ENCODE data around the gene LMBRD1.

Gene LMBRD1

DNA sequence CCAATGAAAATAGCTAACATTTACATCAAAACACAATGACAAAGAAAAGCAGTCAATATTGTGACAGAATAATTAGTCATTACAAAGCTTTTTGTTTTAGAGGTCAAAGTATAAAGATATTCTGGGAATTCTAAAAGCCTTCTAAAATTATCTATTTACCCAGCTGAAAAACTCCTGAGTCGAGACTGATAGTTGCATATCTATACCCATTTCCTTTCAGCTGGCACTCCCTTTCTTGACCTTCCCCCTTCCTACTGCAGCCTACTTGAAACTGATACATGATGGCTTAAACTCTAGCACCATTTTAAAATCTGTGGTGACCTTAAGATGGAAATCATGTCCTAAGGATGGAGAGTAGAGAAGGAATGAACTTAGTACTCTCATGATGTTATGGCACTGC is 38.6 kb downstream of the LMBRD1 start:
- no peak overlapping the region for H3K27ac ChIP-seq (ENCODE audit: low read depth, low read length)
- H2AFZ ChIP-seq (ENCODE audit: low read depth, low read length, severe bottlenecking), result no peak overlapping the region
- no peak overlapping the region for H3K9ac ChIP-seq (ENCODE audit: low read length)
- no peak for TF ChIP-seq EZH2phosphoT487 (conservative IDR thresholded peaks at IDR 0.05; ENCODE audit: low read length)
- no peaks in the 10 kb centered on the region for H3K9me3 ChIP-seq (ENCODE audit: insufficient read depth, low read length)
- H4K20me1 ChIP-seq (ENCODE audit: low read depth, low read length), result peaks cover 4% of the 10 kb centered on the region; the same call in 1 of the 2 replicates
- H3F3A ChIP-seq (ENCODE audit: insufficient read depth), result no peaks in the 10 kb centered on the region
- no peaks in the 10 kb centered on the region for H3K27me3 ChIP-seq (ENCODE audit: low read length)
- H3K79me2 ChIP-seq (ENCODE audit: insufficient read depth, low read length), result peaks cover 44% of the 10 kb centered on the region
- H3K36me3 ChIP-seq (ENCODE audit: low read length), result no peaks in the 10 kb centered on the region
- H3K4me2 ChIP-seq (ENCODE audit: low read depth, low read length, poor library complexity, severe bottlenecking), result no peak overlapping the region
- H3K9me2 ChIP-seq (replicated peaks; ENCODE audit: insufficient read depth, low read length), result no peaks in the 10 kb centered on the region
- H3K4me3 ChIP-seq (ENCODE audit: insufficient read depth, low read length, poor library complexity, severe bottlenecking), result no peak overlapping the region

DNA sequence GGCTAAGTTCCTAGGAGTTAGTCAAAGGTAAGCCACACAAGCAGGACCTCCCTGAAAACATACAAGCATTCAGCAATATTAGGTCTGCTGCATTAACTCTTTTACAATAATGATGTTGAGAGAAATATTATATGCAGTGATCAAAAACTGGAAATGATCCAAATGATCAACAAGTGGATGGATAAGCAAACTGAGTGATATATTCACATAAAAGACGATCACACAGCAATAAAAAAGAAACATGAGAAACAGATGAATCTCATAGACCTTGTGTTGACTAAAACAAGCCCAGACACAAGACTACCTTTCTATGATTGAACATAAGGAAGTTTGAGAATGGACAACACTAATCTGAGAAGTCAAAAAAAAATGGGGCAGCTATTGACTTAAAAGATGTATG is 39.9 kb downstream of the LMBRD1 start:
- Histone ChIP-seq H3K79me2 (ENCODE audit: insufficient read depth, low read length) (peaks cover 43% of the 10 kb centered on the region), H3K27me3 (ENCODE audit: low read length) (no peaks in the 10 kb centered on the region), H3K27ac (ENCODE audit: low read depth, low read length) (no peak overlapping the region), H3K36me3 (ENCODE audit: low read length) (no peaks in the 10 kb centered on the region), H2AFZ (ENCODE audit: low read depth, low read length, severe bottlenecking) (no peak overlapping the region), H3K4me2 (ENCODE audit: low read depth, low read length, poor library complexity, severe bottlenecking) (no peak overlapping the region), H3K9me2 (replicated peaks; ENCODE audit: insufficient read depth, low read length) (no peaks in the 10 kb centered on the region), H3K9me3 (ENCODE audit: insufficient read depth, low read length) (no peaks in the 10 kb centered on the region), H4K20me1 (ENCODE audit: low read depth, low read length) (peaks cover 4% of the 10 kb centered on the region; the same call in 1 of the 2 replicates), H3K4me3 (ENCODE audit: insufficient read depth, low read length, poor library complexity, severe bottlenecking) (no peak overlapping the region), H3F3A (ENCODE audit: insufficient read depth) (no peaks in the 10 kb centered on the region), H3K9ac (ENCODE audit: low read length) (no peak overlapping the region)
- TF ChIP-seq EZH2phosphoT487 (conservative IDR thresholded peaks at IDR 0.05; ENCODE audit: low read length), result no peak
- TF ChIP-seq, protein P1, sequence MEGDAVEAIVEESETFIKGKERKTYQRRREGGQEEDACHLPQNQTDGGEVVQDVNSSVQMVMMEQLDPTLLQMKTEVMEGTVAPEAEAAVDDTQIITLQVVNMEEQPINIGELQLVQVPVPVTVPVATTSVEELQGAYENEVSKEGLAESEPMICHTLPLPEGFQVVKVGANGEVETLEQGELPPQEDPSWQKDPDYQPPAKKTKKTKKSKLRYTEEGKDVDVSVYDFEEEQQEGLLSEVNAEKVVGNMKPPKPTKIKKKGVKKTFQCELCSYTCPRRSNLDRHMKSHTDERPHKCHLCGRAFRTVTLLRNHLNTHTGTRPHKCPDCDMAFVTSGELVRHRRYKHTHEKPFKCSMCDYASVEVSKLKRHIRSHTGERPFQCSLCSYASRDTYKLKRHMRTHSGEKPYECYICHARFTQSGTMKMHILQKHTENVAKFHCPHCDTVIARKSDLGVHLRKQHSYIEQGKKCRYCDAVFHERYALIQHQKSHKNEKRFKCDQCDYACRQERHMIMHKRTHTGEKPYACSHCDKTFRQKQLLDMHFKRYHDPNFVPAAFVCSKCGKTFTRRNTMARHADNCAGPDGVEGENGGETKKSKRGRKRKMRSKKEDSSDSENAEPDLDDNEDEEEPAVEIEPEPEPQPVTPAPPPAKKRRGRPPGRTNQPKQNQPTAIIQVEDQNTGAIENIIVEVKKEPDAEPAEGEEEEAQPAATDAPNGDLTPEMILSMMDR (IDR thresholded peaks at IDR 0.05; ENCODE audit: insufficient read depth, low read length, poor library complexity, severe bottlenecking), result no peak

DNA sequence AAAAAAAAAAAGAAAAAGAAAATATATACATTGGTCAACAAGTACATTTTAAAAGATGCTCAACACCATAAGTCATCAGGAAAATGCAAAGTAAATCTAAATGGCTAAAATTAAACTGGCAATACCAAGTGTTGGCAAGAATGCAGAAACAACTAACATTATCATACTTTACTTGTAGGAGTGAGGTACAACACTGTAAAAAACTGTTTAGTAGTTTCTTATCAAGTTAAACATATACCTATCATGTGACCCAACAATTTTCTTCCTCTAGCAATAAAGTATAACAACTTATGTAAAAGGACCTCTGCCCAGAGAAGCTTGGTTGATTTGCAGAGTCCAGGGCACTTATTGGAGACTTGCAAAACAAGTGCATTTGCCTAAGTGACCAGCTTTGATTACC is 40.4 kb downstream of the LMBRD1 start:
- Histone ChIP-seq H3K9me2 (replicated peaks; ENCODE audit: insufficient read depth, low read length) (no peaks in the 10 kb centered on the region), H3K9me3 (ENCODE audit: insufficient read depth, low read length) (no peaks in the 10 kb centered on the region), H3K9ac (ENCODE audit: low read length) (no peak overlapping the region), H3K79me2 (ENCODE audit: insufficient read depth, low read length) (peaks cover 43% of the 10 kb centered on the region), H3F3A (ENCODE audit: insufficient read depth) (no peaks in the 10 kb centered on the region), H3K27ac (ENCODE audit: low read depth, low read length) (no peak overlapping the region), H3K4me3 (ENCODE audit: insufficient read depth, low read length, poor library complexity, severe bottlenecking) (no peak overlapping the region), H2AFZ (ENCODE audit: low read depth, low read length, severe bottlenecking) (no peak overlapping the region), H3K27me3 (ENCODE audit: low read length) (no peaks in the 10 kb centered on the region), H3K36me3 (ENCODE audit: low read length) (no peaks in the 10 kb centered on the region), H4K20me1 (ENCODE audit: low read depth, low read length) (peaks cover 4% of the 10 kb centered on the region; the same call in 1 of the 2 replicates), H3K4me2 (ENCODE audit: low read depth, low read length, poor library complexity, severe bottlenecking) (no peak overlapping the region)
- TF ChIP-seq, protein P1 (IDR thresholded peaks at IDR 0.05; ENCODE audit: insufficient read depth, low read length, poor library complexity, severe bottlenecking), result no peak
- no peak for TF ChIP-seq EZH2phosphoT487 (conservative IDR thresholded peaks at IDR 0.05; ENCODE audit: low read length)

DNA sequence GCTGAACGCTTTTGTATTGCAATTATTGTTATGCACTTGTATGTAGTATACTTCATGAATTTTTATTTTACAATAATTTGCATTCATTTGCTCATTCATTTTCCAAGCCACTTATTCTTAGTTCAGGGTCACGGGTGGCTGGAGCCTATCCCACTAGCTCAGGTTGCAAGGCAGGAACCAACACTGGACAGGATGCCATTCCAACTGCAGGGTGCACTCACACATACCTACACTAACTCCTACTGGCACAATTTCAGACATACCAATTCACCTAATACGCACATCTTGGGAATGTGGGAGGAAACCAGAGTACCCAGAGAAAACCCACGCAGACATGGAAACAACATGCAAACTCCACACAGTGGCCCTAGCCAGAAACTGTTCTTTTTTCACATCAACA is 61.8 kb downstream of the LMBRD1 start:
- peaks cover 3% of the 10 kb centered on the region; the same call in 1 of the 2 replicates for H3K36me3 ChIP-seq (ENCODE audit: low read length)
- TF ChIP-seq, protein P1 (IDR thresholded peaks at IDR 0.05; ENCODE audit: insufficient read depth, low read length, poor library complexity, severe bottlenecking), result no peak
- TF ChIP-seq EZH2phosphoT487 (conservative IDR thresholded peaks at IDR 0.05; ENCODE audit: low read length), result no peak
- no peaks in the 10 kb centered on the region for H3K9me3 ChIP-seq (ENCODE audit: insufficient read depth, low read length)
- no peak overlapping the region for H3K4me3 ChIP-seq (ENCODE audit: insufficient read depth, low read length, poor library complexity, severe bottlenecking)
- H3K27ac ChIP-seq (ENCODE audit: low read depth, low read length), result no peak overlapping the region
- no peak overlapping the region for H3K9ac ChIP-seq (ENCODE audit: low read length)
- no peak overlapping the region for H3K4me2 ChIP-seq (ENCODE audit: low read depth, low read length, poor library complexity, severe bottlenecking)
- no peaks in the 10 kb centered on the region for H3K27me3 ChIP-seq (ENCODE audit: low read length)
- peaks cover 3% of the 10 kb centered on the region; the same call in 1 of the 2 replicates for H3F3A ChIP-seq (ENCODE audit: insufficient read depth)
- no peaks in the 10 kb centered on the region for H3K79me2 ChIP-seq (ENCODE audit: insufficient read depth, low read length)
- no peaks in the 10 kb centered on the region for H3K9me2 ChIP-seq (replicated peaks; ENCODE audit: insufficient read depth, low read length)
- H4K20me1 ChIP-seq (ENCODE audit: low read depth, low read length), result no peaks in the 10 kb centered on the region
- no peak overlapping the region for H2AFZ ChIP-seq (ENCODE audit: low read depth, low read length, severe bottlenecking)

All from SU-DHL-6 (cell line).